ENCODE data around the gene RPL13A.
"Not testable (repeated sequence)": the region's sequence is repeated elsewhere in the genome, so short reads cannot be mapped to it uniquely, and the experiment has no call there.

The RPL13A gene

GRCh38 chr19:49487277-49488045 is at the start of gene RPL13A:
RPL13A (plus strand) TSS chr19:49487608; CDS start chr19:49487630, 22 bp downstream.
- intact Hi-C loops (cut with DNase I) = no loop called here
- peak; percentile 96 to 100 (median 99) for DNase-seq

GRCh38 chr19:49438261-49438660 is 49.1 kb upstream of the RPL13A start:
- no peak for DNase-seq
- intact Hi-C loops (cut with DNase I) = no loop called here

GRCh38 chr19:49439836-49440235 is 47.6 kb upstream of the RPL13A start:
- no peak for DNase-seq
- intact Hi-C loops (cut with DNase I) = loop anchor here (5.0 to 10.0 kb wide), 2 partner anchors 48 to 215 kb away; no protein-coding TSS in a partner anchor

- no peak for DNase-seq
- intact Hi-C loops (cut with DNase I) = loop anchor here (5.0 to 10.0 kb wide), 2 partner anchors 48 to 216 kb away; no protein-coding TSS in a partner anchor
Observed at GRCh38 chr19:49440439-49441209, 46.8 kb upstream of the RPL13A start.

- no peak for DNase-seq
Observed at GRCh38 chr19:49441210-49441959, 46.0 kb upstream of the RPL13A start, which contains the start of gene SLC17A7. SLC17A7 (minus strand) TSS chr19:49441527; CDS start chr19:49441379, 148 bp downstream.

GRCh38 chr19:49441960-49442350 is 45.5 kb upstream of the RPL13A start:
- intact Hi-C loops (cut with DNase I) = loop anchor here (5.0 to 10.0 kb wide), 2 partner anchors 50 to 217 kb away; no protein-coding TSS in a partner anchor
- no peak for DNase-seq

More at GRCh38 chr19:49441210-49441959, 46.0 kb upstream of the RPL13A start, which contains the start of gene SLC17A7:
- intact Hi-C loops (cut with DNase I) = loop anchor here (5.0 to 10.0 kb wide), 2 partner anchors 49 to 217 kb away; no protein-coding TSS in a partner anchor

- intact Hi-C loops (cut with DNase I) = loop anchor here (5.0 to 10.0 kb wide), 2 partner anchors 50 to 218 kb away; no protein-coding TSS in a partner anchor
- DNase-seq = no peak
Observed at GRCh38 chr19:49442354-49442753, 45.1 kb upstream of the RPL13A start.

GRCh38 chr19:49442771-49443365 is 44.5 kb upstream of the RPL13A start:
- DNase-seq = peak in 38 of 42 donors; percentile 8 to 70 (median 32)
- intact Hi-C loops (cut with DNase I) = loop anchor here (5.0 to 10.0 kb wide), 2 partner anchors 51 to 218 kb away; no protein-coding TSS in a partner anchor

GRCh38 chr19:49443366-49444099 is 43.9 kb upstream of the RPL13A start:
- intact Hi-C loops (cut with DNase I) = loop anchor here (5.0 to 10.0 kb wide), 2 partner anchors 51 to 219 kb away; no protein-coding TSS in a partner anchor
- peak; percentile 90 to 98 (median 95) for DNase-seq

- DNase-seq = not testable (repeated sequence)
- intact Hi-C loops (cut with DNase I) = loop anchor here (5.0 to 10.0 kb wide), 2 partner anchors 52 to 219 kb away; no protein-coding TSS in a partner anchor
Observed at GRCh38 chr19:49444100-49444700, 43.2 kb upstream of the RPL13A start.

GRCh38 chr19:49445997-49446396 is 41.4 kb upstream of the RPL13A start:
- no peak for DNase-seq
- intact Hi-C loops (cut with DNase I) = loop anchor here (10.0 kb wide), 1 partner anchor 221 kb away; no protein-coding TSS in a partner anchor

- DNase-seq = peak in 1 of 42 donors; percentile 9
- intact Hi-C loops (cut with DNase I) = loop anchor here (10.0 kb wide), 1 partner anchor 223 kb away; no protein-coding TSS in a partner anchor
Observed at GRCh38 chr19:49447485-49448431, 39.6 kb upstream of the RPL13A start.

- no peak for DNase-seq
- intact Hi-C loops (cut with DNase I) = loop anchor here (10.0 kb wide), 1 partner anchor 224 kb away; no protein-coding TSS in a partner anchor
Observed at GRCh38 chr19:49448432-49448786, 39.0 kb upstream of the RPL13A start.

- intact Hi-C loops (cut with DNase I) = no loop called here
- DNase-seq = no peak
Observed at GRCh38 chr19:49450405-49450804, 37.0 kb upstream of the RPL13A start.

- intact Hi-C loops (cut with DNase I) = no loop called here
- DNase-seq = peak; percentile 86 to 99 (median 97)
Observed at GRCh38 chr19:49451430-49452181, 35.8 kb upstream of the RPL13A start, which contains the start of gene PIH1D1. PIH1D1 (minus strand) TSS chr19:49451814; CDS start chr19:49451574, 240 bp downstream.
